UCSD-AML1 (cell line): ENCODE data around the gene MON2.

Experiments
- DNase-seq: peaks from one replicate; lab custom pipeline; 2025; ENCODE audit not compliant: unreplicated experiment; lab: John Stamatoyannopoulos, UW

MON2 gene

GRCh38 chr12:62604373-62604772 is 137.7 kb downstream of the MON2 start:
- no peak for DNase-seq

GRCh38 chr12:62604871-62605270 is 138.2 kb downstream of the MON2 start:
- DNase-seq: no peak

GRCh38 chr12:62605981-62606380 is 139.4 kb downstream of the MON2 start:
- no peak for DNase-seq

GRCh38 chr12:62606654-62607053 is 140.0 kb downstream of the MON2 start:
- DNase-seq: no peak

GRCh38 chr12:62613081-62613480 is 146.5 kb downstream of the MON2 start:
- no peak for DNase-seq

GRCh38 chr12:62618319-62618718 is 151.7 kb downstream of the MON2 start:
- DNase-seq: no peak

GRCh38 chr12:62618930-62619329 is 152.3 kb downstream of the MON2 start:
- DNase-seq: no peak

GRCh38 chr12:62621101-62621638 is 154.5 kb downstream of the MON2 start:
- DNase-seq: no peak

GRCh38 chr12:62622177-62622576 is 155.6 kb downstream of the MON2 start:
- DNase-seq: no peak

- DNase-seq: no peak
Measured at GRCh38 chr12:62625228-62625627, 158.6 kb downstream of the MON2 start.

- no peak for DNase-seq
Measured at GRCh38 chr12:62627181-62627580, 160.6 kb downstream of the MON2 start.

- no peak for DNase-seq
Measured at GRCh38 chr12:62629413-62629812, 162.8 kb downstream of the MON2 start.

GRCh38 chr12:62629971-62630739 is 163.5 kb downstream of the MON2 start:
- no peak for DNase-seq

GRCh38 chr12:62631471-62632410 is 165.1 kb downstream of the MON2 start:
- DNase-seq: peak; percentile 27

- no peak for DNase-seq
Measured at GRCh38 chr12:62632411-62632918, 165.8 kb downstream of the MON2 start.

- DNase-seq: no peak
Measured at GRCh38 chr12:62635649-62636048, 169.0 kb downstream of the MON2 start.

GRCh38 chr12:62637679-62638078 is 171.1 kb downstream of the MON2 start:
- DNase-seq: no peak

GRCh38 chr12:62640910-62641448 is 174.4 kb downstream of the MON2 start:
- DNase-seq: no peak

GRCh38 chr12:62642486-62642885 is 175.9 kb downstream of the MON2 start:
- no peak for DNase-seq

GRCh38 chr12:62643486-62643885 is 176.9 kb downstream of the MON2 start:
- no peak for DNase-seq

- no peak for DNase-seq
Measured at GRCh38 chr12:62646566-62646965, 179.9 kb downstream of the MON2 start.
